OCI-LY7 (cell line): Measurements from ENCODE around the gene FAM3D.

Source experiments
- EZH2phosphoT487 ChIP-seq: fragments of 200-600 bp; sonication (generic); IDR thresholded peaks from 2 replicates; pipeline ENCODE4 v1.6.1; 2018; ENCODE audit warnings: low read depth, borderline replicate concordance, mild to moderate bottlenecking, mixed run types, antibody characterized with exemption, low read length, moderate library complexity, mixed read lengths
- TF ChIP-seq, protein P1 (sequence below): fragments of 200-600 bp; sonication (generic); conservative IDR thresholded peaks from 2 replicates; pipeline ENCODE4 v1.5.1; 2014; ENCODE audit warnings: mild to moderate bottlenecking, antibody characterized with exemption, low read length, moderate library complexity, mixed read lengths

DNA sequence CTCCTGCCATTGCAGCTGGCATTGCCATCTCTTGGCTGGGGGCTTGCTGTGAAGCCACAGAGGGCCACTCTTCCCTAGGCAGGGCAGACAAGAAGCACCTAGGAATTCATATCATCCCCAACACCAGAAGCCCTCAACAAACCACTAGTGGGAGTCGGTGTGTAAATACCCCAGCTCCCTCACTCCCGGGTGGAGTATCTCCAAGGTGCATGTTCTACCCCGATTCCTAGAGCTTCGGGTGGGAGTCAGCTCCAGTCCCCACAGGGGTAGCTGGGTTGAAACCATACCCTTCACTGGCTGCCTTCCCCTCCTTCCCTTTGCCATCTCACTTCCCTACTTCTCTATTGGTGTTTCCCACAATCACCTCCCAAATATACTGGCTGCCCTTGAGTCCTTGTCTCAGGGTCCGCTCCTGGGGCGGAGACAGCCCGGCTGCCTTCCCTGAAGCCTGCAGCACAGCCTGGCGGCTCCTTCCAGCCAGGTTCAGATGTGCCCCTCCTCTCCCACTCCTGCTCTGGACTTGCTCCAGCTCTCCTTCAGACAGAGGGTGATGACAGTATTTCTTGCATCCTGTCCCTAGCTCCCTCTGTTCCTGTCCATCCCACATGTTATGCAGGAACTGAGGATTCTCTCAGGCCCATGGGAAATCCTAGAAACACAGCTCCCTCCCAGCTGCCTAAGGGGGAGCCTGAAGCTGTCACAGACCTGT lies 33.3 kb downstream of the FAM3D start:
- TF ChIP-seq, protein P1, sequence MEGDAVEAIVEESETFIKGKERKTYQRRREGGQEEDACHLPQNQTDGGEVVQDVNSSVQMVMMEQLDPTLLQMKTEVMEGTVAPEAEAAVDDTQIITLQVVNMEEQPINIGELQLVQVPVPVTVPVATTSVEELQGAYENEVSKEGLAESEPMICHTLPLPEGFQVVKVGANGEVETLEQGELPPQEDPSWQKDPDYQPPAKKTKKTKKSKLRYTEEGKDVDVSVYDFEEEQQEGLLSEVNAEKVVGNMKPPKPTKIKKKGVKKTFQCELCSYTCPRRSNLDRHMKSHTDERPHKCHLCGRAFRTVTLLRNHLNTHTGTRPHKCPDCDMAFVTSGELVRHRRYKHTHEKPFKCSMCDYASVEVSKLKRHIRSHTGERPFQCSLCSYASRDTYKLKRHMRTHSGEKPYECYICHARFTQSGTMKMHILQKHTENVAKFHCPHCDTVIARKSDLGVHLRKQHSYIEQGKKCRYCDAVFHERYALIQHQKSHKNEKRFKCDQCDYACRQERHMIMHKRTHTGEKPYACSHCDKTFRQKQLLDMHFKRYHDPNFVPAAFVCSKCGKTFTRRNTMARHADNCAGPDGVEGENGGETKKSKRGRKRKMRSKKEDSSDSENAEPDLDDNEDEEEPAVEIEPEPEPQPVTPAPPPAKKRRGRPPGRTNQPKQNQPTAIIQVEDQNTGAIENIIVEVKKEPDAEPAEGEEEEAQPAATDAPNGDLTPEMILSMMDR = no peak
- TF ChIP-seq EZH2phosphoT487 = no peak
